Fibroblast of villous mesenchyme (primary cell): ENCODE measurements around the gene TBC1D5. TPM values are rescaled to one million over a fixed set of nuclear protein-coding genes. Genes with fewer than 3 reads are reported as not detected.

Experiments
- DNase-seq: peaks from one replicate; pipeline ENCODE4 v3.0.0-alpha.2; 2010; ENCODE audit warnings: low read depth
- H3K4me3 ChIP-seq: 2 replicates; pipeline ENCODE4 v1.5.1; 2011; ENCODE audit warnings: low read depth, mild to moderate bottlenecking, low read length
- CTCF ChIP-seq: IDR thresholded peaks from 2 replicates; pipeline ENCODE4 v1.5.1; 2012; ENCODE audit warnings: low read depth, mild to moderate bottlenecking, low read length; ENCODE audit not compliant: insufficient read depth
- total RNA-seq: library from RNA; depleted of rRNA; stranded (reverse); fragments of >200 nt; gene quantifications from 2 replicates; pipeline ENCODE4 v1.2.3, GENCODE V29; 2012

The TBC1D5 gene
- total RNA-seq, 1 donor, result 107 TPM

GRCh38 chr3:17772556-17772955 lies 30.1 kb upstream of the TBC1D5 start:
- DNase-seq, result no peak
- H3K4me3 ChIP-seq, result no peak overlapping the region
- TF ChIP-seq CTCF, result no peak

DNA sequence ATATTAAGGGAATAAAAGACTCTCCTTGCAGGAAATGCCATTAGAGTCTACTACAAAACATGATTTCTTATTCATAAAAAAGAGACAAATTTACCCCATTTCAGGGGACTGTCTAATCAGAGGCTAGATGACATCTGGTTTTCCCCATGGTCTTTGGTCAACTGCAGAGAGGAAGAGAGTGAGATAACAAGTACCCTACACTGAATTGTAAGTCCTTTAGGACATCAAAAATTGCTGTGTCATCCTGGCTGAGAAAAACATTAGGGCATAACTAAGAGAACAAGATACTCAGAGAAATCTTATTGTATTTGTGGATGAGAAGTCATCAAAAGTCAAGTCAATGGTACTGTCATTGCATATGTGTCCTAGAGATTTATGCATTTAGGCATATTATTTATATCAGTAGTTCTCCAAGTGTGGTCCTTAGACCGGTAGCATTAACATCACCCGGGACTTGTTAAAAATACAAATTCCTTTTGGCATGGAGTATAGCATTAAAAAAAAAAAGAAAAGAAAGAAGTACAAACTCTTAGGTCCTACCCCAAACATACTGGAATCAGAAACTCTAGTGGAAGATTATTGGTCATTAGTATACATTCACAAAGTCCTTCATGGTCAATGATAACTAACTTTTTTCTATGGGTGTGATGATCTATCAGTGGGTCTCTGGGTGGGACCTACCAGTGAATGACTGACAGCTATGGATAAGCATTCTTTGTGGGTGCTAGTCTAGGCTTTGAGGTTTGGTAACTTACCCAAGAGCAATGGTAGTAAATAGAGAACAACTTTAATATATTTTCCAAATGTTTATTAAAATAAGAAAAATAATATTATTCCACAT lies 29.0 kb upstream of the TBC1D5 start:
- DNase-seq, result peak; percentile 19
- no peak for TF ChIP-seq CTCF
- no peak overlapping the region for H3K4me3 ChIP-seq

DNA sequence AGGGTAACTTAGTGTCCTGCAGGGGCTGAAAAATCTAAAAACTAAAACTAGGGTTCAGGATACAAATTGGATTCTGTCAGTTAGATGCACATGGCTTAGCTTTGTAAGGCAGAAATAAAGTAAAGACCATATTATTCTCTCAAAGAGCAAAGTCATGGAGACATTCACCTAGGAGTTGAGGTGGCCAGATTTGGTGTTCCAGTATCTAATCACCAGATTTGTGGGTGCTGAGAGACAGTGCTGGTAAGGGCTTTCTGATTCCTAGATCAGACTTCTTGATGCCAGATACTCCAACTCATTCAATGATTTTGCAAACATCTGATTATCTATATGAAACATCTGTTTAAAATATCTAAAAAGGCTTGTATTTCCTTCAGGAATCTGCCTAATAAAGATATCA lies 28.3 kb upstream of the TBC1D5 start:
- TF ChIP-seq CTCF, result no peak
- DNase-seq, result no peak
- no peak overlapping the region for H3K4me3 ChIP-seq

DNA sequence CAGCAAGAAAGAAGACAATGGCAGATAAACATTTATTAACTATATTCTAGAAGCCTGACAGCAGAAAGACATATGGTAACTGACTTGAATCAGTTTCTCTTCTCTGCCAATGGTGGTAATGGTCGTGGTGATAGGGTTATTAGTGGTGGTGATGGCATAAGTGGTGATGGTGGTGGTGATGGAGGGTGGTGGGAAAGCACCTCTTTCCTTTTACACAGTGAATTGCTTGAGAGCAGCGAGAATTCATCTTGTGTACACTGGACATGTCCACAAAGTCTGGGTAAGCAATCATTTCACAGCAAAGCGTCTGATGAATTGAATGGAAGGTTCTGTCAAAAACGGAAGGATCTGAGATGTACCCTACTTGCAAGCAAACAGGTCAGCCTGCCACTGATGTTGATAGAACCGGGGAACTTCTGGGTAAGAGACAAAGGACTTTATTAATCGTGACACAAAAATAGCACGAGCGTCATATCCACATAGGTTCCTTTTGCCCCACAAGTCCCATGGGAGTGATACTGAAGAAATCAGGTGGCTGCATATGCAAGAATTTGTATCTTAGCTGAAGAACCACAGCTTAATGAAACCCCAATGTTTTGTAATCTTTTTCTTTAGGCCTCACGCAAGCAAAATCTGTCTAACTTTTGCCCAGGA lies 23.5 kb upstream of the TBC1D5 start:
- DNase-seq, result no peak
- H3K4me3 ChIP-seq, result no peak overlapping the region
- no peak for TF ChIP-seq CTCF

DNA sequence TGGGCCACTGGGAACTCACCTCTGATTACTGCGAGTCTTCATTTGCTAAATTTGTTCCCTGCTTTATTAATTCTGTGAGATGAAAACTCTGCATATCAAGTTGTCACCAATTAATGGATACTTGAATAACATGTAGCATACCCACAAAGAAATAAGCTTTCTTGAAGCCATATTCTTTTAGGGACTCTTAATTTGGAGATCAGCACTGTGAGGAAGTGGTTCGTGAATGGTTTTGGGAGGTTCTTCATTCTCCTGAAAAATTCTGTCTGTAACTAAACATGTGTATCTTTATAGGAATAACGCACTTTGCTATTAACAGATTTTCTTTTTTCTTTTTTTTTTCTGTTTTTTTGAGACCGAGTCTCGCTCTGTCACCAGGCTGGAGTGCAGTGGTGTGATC lies 19.1 kb upstream of the TBC1D5 start:
- H3K4me3 ChIP-seq, result no peak overlapping the region
- no peak for DNase-seq
- no peak for TF ChIP-seq CTCF

- TF ChIP-seq CTCF, result no peak
- no peak overlapping the region for H3K4me3 ChIP-seq
- no peak for DNase-seq
These were observed 17.5 kb upstream of the TBC1D5 start for GRCh38 chr3:17759901-17760300.
